PC-9 (cell line): ENCODE data around the gene MMP24OS.

Experiments used
- EZH2 ChIP-seq: fragments of 200-600 bp; sonication (generic); IDR thresholded peaks from 2 replicates; pipeline ENCODE4 v1.8.0; 2017; ENCODE audit warnings: antibody characterized with exemption, low read depth
- TF ChIP-seq, protein P1 (sequence below): fragments of 200-600 bp; sonication (generic); conservative IDR thresholded peaks from 2 replicates; pipeline ENCODE4 v1.6.1; 2017; ENCODE audit warnings: mixed run types, antibody characterized with exemption, mild to moderate bottlenecking, moderate library complexity

DNA sequence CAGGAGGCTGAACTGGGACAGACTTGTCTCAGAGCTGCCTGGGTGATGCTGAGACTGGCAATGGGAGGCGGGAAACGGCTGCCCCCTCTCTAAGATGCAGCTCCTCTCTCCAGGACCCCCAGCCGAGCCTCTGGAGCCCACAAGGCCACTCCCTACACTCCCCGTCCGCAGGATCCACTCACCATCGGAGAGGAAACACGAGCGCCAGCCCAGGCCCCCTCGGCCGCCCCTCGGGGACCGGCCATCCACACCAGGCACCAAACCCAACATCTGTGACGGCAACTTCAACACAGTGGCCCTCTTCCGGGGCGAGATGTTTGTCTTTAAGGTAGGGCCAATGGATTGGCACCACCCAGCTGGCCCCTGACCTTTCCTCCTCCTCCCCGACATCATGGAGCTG, 10.8 kb downstream of the MMP24OS start:
- TF ChIP-seq, protein P1, sequence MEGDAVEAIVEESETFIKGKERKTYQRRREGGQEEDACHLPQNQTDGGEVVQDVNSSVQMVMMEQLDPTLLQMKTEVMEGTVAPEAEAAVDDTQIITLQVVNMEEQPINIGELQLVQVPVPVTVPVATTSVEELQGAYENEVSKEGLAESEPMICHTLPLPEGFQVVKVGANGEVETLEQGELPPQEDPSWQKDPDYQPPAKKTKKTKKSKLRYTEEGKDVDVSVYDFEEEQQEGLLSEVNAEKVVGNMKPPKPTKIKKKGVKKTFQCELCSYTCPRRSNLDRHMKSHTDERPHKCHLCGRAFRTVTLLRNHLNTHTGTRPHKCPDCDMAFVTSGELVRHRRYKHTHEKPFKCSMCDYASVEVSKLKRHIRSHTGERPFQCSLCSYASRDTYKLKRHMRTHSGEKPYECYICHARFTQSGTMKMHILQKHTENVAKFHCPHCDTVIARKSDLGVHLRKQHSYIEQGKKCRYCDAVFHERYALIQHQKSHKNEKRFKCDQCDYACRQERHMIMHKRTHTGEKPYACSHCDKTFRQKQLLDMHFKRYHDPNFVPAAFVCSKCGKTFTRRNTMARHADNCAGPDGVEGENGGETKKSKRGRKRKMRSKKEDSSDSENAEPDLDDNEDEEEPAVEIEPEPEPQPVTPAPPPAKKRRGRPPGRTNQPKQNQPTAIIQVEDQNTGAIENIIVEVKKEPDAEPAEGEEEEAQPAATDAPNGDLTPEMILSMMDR: no peak
- TF ChIP-seq EZH2: no peak
